ENCODE data around the gene OR8D2.

OR8D2 gene

GRCh38 chr11:124320097-124320496, at the start of gene OR8D2:
OR8D2 (minus strand) TSS chr11:124320197; CDS start chr11:124320197, 0 bp downstream.
- DNase-seq: no peak

- DNase-seq: no peak
Observed at GRCh38 chr11:124359566-124359965, 39.6 kb upstream of the OR8D2 start.

GRCh38 chr11:124346311-124346955, 26.4 kb upstream of the OR8D2 start:
- no peak for DNase-seq

- DNase-seq: no peak
Observed at GRCh38 chr11:124344346-124344745, 24.3 kb upstream of the OR8D2 start.

- no peak for DNase-seq
Observed at GRCh38 chr11:124340142-124340447, 20.1 kb upstream of the OR8D2 start.

- DNase-seq: no peak
Observed at GRCh38 chr11:124339396-124340141, 19.6 kb upstream of the OR8D2 start.

- DNase-seq: no peak
Observed at GRCh38 chr11:124331873-124332272, 11.9 kb upstream of the OR8D2 start.

GRCh38 chr11:124329787-124330478, 9.9 kb upstream of the OR8D2 start:
- no peak for DNase-seq

GRCh38 chr11:124327775-124328174, 7.8 kb upstream of the OR8D2 start:
- no peak for DNase-seq

GRCh38 chr11:124322356-124322755, 2.4 kb upstream of the OR8D2 start:
- DNase-seq: no peak

GRCh38 chr11:124315052-124315451, 4.9 kb downstream of the OR8D2 start:
- no peak for DNase-seq

GRCh38 chr11:124313849-124314248, 6.1 kb downstream of the OR8D2 start, which contains the start of gene OR8D1:
OR8D1 (minus strand) TSS chr11:124313949; CDS start chr11:124310766, 3,183 bp downstream.
- DNase-seq: no peak

GRCh38 chr11:124313131-124313530, 6.9 kb downstream of the OR8D2 start:
- DNase-seq: no peak

GRCh38 chr11:124311670-124312069, 8.3 kb downstream of the OR8D2 start:
- DNase-seq: no peak

- no peak for DNase-seq
Observed at GRCh38 chr11:124311269-124311668, 8.7 kb downstream of the OR8D2 start.

- no peak for DNase-seq
Observed at GRCh38 chr11:124310721-124311120, 9.3 kb downstream of the OR8D2 start.

GRCh38 chr11:124307093-124307492, 12.9 kb downstream of the OR8D2 start:
- DNase-seq: no peak

GRCh38 chr11:124302347-124303125, 17.5 kb downstream of the OR8D2 start:
- DNase-seq: no peak

GRCh38 chr11:124301548-124301947, 18.4 kb downstream of the OR8D2 start:
- no peak for DNase-seq

- DNase-seq: no peak
Observed at GRCh38 chr11:124297921-124298320, 22.1 kb downstream of the OR8D2 start.

- no peak for DNase-seq
Observed at GRCh38 chr11:124296016-124296415, 24.0 kb downstream of the OR8D2 start.

- no peak for DNase-seq
Observed at GRCh38 chr11:124294687-124295086, 25.3 kb downstream of the OR8D2 start.
